Measurements from ENCODE around the gene POM121C. TPM values are rescaled to one million over a fixed set of nuclear protein-coding genes. Genes with fewer than 3 reads are reported as not detected.

Gene POM121C
- 6.8 and 8.9 TPM in 2 replicates for total RNA-seq

GRCh38 chr7:75485979-75486643 lies at the start of gene POM121C:
Gene POM121C, minus strand, starts transcription at chr7:75486299. Its CDS starts 44,803 bp downstream, at chr7:75441496.

GRCh38 chr7:75492020-75492419 lies 5.9 kb upstream of the POM121C start, which contains the start of gene SPDYE5:
Gene SPDYE5, plus strand, starts transcription at chr7:75492320. Its CDS starts 1,728 bp downstream, at chr7:75494048.

GRCh38 chr7:75395329-75395728 lies 90.8 kb downstream of the POM121C start, which contains the start of gene TRIM73:
Gene TRIM73, plus strand, starts transcription at chr7:75395629. Its CDS starts 3,305 bp downstream, at chr7:75398934.

Other genes with a start within 250 kb of the POM121C start
- under 0.01 and 0.70 TPM in 2 replicates for gene TRIM73, start 90.7 kb downstream of the POM121C start, total RNA-seq
- not detected in 2 replicates for gene SPDYE5, start 6.0 kb upstream of the POM121C start, total RNA-seq

Measured in pericardium fibroblast (primary cell).